NCI-H1105 (cell line): Measurements from ENCODE around the gene CLC.
"Not testable (repeated sequence)": the region's sequence is repeated elsewhere in the genome, so short reads cannot be mapped to it uniquely, and the experiment has no call there.

Source experiments
- DNase-seq: peaks from one replicate; lab custom pipeline; 2025; lab: John Stamatoyannopoulos, UW

The CLC gene

GRCh38 chr19:39737891-39738290, at the start of gene CLC:
CLC (minus strand) TSS chr19:39738029; CDS start chr19:39737952, 77 bp downstream.
- no peak for DNase-seq

- DNase-seq, result no peak
Measured at GRCh38 chr19:39780894-39781293, 43.1 kb upstream of the CLC start.

- DNase-seq, result no peak
Measured at GRCh38 chr19:39778763-39779162, 40.9 kb upstream of the CLC start, which contains the start of gene LEUTX. LEUTX (plus strand) TSS chr19:39778854; CDS start chr19:39778921, 67 bp downstream.

- DNase-seq, result no peak
Measured at GRCh38 chr19:39768786-39769185, 31.0 kb upstream of the CLC start.

- no peak for DNase-seq
Measured at GRCh38 chr19:39768334-39768733, 30.5 kb upstream of the CLC start.

GRCh38 chr19:39765091-39766076, 27.6 kb upstream of the CLC start:
- no peak for DNase-seq

- not testable (repeated sequence) for DNase-seq
Measured at GRCh38 chr19:39761851-39762250, 24.0 kb upstream of the CLC start.

GRCh38 chr19:39759457-39760184, 21.8 kb upstream of the CLC start:
- DNase-seq, result no peak

- no peak for DNase-seq
Measured at GRCh38 chr19:39754971-39755370, 17.1 kb upstream of the CLC start.

- DNase-seq, result no peak
Measured at GRCh38 chr19:39754544-39754943, 16.7 kb upstream of the CLC start.

- DNase-seq, result no peak
Measured at GRCh38 chr19:39752795-39753194, 15.0 kb upstream of the CLC start.

GRCh38 chr19:39752390-39752789, 14.6 kb upstream of the CLC start:
- no peak for DNase-seq

GRCh38 chr19:39749981-39750380, 12.2 kb upstream of the CLC start:
- DNase-seq, result no peak

- DNase-seq, result no peak
Measured at GRCh38 chr19:39746836-39747529, 9.2 kb upstream of the CLC start.

- DNase-seq, result no peak
Measured at GRCh38 chr19:39745643-39746042, 7.8 kb upstream of the CLC start.

- DNase-seq, result no peak
Measured at GRCh38 chr19:39740395-39740794, 2.6 kb upstream of the CLC start.

- DNase-seq, result no peak
Measured at GRCh38 chr19:39738814-39739213, 985 bp upstream of the CLC start.

GRCh38 chr19:39737351-39737750, 478 bp downstream of the CLC start:
- DNase-seq, result no peak

- no peak for DNase-seq
Measured at GRCh38 chr19:39736088-39736487, 1.7 kb downstream of the CLC start.

- DNase-seq, result no peak
Measured at GRCh38 chr19:39735688-39736087, 2.1 kb downstream of the CLC start.

GRCh38 chr19:39733841-39734240, 4.0 kb downstream of the CLC start:
- DNase-seq, result no peak

- DNase-seq, result no peak
Measured at GRCh38 chr19:39731685-39732084, 6.1 kb downstream of the CLC start.
